ENCODE measurements around the gene THADA.

The THADA gene

DNA sequence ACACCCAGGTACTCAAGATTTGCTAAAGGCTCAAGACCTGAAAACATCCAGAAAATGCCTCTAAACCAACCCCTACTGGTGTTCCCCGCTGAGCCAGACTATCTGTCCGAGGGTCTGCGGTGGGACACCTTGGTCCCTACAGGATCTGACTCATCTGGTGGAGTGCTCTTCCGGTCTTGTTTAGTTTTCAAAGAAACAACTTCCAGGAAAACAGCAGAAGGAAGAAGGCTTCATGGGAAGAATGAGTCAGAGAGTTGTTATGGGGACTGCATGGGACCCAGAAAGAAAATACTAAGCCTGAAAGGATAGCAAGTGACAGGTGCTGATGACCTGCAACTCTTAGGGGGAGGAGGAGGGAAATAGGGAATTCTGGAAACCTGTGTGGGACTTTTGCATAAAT, 410.7 kb downstream of the THADA start:
- TF ChIP-seq, protein P1, sequence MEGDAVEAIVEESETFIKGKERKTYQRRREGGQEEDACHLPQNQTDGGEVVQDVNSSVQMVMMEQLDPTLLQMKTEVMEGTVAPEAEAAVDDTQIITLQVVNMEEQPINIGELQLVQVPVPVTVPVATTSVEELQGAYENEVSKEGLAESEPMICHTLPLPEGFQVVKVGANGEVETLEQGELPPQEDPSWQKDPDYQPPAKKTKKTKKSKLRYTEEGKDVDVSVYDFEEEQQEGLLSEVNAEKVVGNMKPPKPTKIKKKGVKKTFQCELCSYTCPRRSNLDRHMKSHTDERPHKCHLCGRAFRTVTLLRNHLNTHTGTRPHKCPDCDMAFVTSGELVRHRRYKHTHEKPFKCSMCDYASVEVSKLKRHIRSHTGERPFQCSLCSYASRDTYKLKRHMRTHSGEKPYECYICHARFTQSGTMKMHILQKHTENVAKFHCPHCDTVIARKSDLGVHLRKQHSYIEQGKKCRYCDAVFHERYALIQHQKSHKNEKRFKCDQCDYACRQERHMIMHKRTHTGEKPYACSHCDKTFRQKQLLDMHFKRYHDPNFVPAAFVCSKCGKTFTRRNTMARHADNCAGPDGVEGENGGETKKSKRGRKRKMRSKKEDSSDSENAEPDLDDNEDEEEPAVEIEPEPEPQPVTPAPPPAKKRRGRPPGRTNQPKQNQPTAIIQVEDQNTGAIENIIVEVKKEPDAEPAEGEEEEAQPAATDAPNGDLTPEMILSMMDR (IDR thresholded peaks at IDR 0.05): no peak

DNA sequence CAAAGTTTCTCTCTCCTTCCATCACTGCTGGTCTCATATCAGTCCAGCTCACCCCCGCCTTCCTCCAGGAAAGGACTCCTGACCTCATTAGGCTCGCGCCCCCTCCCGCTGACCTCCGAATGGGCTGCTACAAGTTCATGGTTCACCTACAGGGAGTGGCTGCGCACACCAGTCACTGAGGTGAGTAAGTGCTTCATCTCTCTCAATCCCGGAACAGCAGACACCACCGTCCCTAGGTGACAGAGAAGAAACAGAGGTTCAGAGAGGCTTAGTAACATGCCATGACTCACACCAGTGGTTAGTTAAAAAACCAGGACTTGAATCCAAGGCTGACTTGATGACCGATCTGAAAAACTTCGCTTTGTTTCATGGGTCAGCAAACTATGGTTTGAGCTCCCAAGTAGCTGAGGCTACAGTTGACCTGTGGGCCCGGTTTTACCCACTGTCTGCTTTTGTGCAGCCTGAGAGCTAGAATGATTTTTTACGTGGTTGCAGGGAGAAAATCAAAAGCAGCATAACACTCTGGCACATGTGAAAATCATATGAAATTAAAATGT, 411.4 kb downstream of the THADA start:
- TF ChIP-seq, protein P1 (IDR thresholded peaks at IDR 0.05): no peak

- TF ChIP-seq, protein P1 (IDR thresholded peaks at IDR 0.05): no peak
Measured at GRCh38 chr2:43183743-43184142, 412.1 kb downstream of the THADA start.

- TF ChIP-seq, protein P1 (IDR thresholded peaks at IDR 0.05): no peak
Measured at GRCh38 chr2:43180897-43181296, 414.9 kb downstream of the THADA start.

Data from LNCAP (cell line).